HG02981 (cell line): ENCODE results near the gene SEMA4A.

Experiments
- ATAC-seq: cut with Tn5 transposase; IDR thresholded peaks from one replicate; pipeline ENCODE4 v1.9.1; 2021; ENCODE audit warnings: mild to moderate bottlenecking, moderate library complexity; ENCODE audit not compliant: unreplicated experiment

Gene SEMA4A

GRCh38 chr1:156134716-156135435, 18.5 kb upstream of the SEMA4A start:
- no peak for ATAC-seq

- no peak for ATAC-seq
These were observed 17.2 kb upstream of the SEMA4A start for GRCh38 chr1:156135930-156136871.

DNA sequence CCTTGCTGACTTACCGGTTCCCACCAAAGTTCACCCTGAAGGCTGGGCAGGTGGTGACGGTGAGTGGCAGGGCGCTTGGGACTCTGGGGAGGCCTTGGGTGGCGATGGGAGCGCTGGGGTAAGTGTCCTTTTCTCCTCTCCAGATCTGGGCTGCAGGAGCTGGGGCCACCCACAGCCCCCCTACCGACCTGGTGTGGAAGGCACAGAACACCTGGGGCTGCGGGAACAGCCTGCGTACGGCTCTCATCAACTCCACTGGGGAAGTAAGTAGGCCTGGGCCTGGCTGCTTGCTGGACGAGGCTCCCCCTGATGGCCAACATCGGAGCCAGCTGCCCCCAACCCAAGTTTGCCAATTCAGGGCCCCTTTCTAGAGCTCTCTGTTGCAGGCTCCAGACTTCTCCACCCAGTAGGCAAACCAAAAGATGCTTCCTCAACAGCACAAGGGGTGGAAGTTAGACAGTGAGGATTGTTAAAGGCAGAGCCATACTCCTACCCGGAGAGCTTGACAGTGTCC, 16.4 kb upstream of the SEMA4A start:
- ATAC-seq = no peak

GRCh38 chr1:156138458-156138867, 14.9 kb upstream of the SEMA4A start:
- ATAC-seq = no peak

DNA sequence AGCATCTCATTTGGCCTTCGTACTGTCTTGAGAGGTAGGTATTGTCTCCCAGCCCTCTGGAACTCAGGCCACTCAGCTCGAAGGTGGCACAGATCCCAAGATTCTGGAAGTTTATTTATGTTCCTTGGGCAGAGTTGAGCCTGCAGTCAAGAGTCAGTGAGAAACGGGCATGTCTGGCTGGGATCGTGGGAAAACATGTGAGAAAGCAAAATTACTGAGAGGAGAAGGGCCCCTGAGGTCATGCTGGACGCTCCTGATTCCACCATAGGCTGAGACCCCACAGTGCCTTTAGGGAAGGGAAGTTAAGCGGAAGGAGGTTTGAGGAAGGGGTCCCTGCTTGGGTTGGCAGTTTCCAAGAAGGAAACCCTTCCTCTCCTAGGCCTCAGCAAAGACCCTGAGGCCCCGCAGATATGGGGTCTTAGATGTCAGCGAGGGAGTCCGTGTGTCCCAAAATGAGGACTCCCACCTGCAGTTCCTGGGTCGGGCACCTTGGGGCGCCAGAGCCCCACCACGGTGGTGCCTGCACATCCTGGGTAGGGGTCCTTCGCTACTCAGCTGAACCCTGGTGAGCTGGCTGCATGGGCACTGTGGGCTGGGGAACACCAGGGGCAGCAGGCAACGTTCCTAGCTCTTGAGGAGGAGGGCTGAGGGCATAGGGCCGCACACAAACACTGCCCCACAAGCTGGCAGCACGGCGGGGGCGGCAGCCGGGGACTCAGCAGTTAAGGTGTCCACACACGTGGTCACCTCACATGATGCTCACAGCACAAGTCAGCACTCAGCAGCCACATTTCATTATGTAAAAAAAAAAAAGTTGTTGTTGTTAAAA, 12.3 kb upstream of the SEMA4A start:
- ATAC-seq = no peak

DNA sequence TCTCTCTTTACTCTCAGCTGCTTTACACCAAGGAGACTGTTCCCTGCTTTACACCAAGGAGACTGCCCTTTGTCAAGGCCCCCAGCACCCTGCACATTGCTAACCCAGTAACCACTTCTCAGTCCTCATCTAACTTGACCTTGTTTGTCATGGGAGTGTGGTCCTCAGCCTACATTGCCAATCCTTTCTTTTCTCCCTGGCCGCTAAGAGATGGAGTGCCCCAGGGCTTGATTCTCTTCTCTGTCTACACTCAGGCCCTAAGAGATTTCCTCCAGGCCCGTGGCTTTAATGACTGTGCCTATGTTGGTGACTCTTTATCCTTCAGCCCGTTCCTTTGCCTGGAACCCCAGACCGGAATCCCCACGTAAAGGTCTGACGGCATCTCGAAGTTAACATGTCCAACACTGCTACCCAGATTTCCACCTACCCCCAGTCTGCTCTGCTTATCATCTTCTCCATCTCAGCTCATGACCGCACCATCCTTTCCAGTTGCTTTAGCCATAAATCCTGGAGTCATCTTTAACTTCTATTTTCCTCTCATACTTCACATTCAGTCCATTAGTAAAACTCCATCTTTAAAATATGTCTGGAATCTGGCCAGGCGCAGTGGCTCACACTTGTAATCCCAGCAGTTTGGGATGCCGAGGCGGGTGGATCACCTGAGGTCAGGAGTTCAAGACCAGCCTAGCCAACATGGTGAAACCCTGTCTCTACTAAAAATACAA, 9.5 kb upstream of the SEMA4A start:
- ATAC-seq = no peak

- no peak for ATAC-seq
These were observed 8.6 kb upstream of the SEMA4A start for GRCh38 chr1:156144742-156145141.

DNA sequence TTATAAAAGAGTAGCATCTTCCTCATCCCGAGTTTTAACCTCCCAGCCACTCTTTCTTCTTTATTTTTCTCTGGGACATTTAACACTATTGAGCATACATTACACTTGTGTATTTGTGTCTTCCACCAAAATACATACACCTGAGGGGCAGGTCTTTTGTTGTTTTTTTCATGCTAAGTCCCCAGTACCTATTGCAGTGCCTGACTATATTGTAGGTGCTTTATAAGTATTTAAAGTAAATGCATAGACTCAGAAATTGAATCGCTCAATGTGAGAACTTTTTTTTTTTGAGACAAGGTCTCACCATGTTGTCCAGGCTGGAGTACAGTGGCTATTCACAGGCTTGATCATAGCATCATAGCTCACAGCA, 7.8 kb upstream of the SEMA4A start:
- ATAC-seq = no peak

DNA sequence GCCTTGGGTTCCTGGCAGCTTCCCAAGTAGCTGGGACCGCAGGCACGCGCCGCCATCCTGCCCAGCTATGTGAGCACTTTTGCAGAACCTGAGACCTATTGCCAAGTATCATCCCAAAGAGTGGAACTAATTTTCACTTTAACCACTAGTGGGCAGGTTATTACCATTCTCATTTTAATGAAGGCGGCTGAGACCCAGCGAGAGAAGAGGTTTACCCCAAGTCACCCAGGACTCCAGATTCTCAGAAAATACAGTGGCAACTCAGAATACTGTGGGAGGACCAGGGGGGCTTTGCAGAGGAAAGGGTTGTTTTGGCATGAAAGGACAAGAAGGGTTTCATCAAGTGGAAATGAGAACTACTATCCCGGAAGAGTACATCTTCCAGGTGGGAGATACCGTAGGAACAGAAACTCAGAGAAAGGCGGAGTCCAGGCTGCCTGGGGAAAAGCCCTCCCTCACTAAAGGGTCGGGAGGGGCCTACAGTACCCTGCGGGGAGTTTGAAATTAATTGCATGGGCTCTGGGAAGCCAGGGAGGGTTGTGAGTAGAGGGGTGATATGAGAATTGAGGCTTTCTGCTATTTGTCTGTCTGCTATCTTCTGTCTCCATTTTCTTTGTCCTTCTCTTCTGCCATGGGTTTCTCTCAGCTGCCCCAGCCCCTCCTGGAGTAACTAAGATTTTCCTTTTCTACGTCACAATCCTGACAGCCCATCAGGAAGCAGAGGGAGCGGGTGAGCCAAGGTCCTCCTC, 7.2 kb upstream of the SEMA4A start:
- no peak for ATAC-seq

DNA sequence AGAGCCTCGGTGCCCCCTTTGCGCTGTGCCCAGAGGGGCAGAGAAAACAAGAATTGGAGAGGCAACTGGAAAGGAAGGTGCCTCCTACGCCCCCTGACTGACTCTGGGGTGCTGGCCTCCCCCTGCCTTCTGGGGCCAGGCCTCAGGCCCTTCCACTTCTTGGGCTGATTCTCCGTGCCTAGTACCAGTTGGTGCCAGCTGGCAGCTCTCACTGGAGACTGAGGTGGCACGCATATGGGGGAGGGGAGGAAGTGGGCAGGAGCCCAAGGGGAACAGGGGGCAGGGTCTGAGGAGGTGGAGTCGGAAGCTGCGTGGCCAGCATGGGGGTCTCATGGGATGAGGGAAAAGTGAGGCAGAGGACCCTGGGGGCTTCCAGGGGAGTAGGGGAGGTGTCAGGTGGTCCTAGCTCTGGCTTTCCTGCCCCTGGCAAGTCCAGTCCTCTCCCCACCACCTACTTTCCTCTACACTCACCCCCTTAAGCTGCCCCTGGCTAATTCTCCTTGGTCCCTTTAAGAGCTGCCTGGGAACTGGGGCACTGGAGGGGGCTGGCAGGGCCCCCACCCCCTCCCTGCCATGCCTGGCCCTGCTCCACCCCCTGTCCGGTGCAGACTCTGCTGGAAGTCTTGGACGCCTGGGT, 6.5 kb upstream of the SEMA4A start:
- no peak for ATAC-seq

GRCh38 chr1:156148216-156148615, 5.2 kb upstream of the SEMA4A start:
- ATAC-seq = peak; percentile 29

GRCh38 chr1:156149374-156150332, 3.7 kb upstream of the SEMA4A start:
- peak; percentile 37 for ATAC-seq

DNA sequence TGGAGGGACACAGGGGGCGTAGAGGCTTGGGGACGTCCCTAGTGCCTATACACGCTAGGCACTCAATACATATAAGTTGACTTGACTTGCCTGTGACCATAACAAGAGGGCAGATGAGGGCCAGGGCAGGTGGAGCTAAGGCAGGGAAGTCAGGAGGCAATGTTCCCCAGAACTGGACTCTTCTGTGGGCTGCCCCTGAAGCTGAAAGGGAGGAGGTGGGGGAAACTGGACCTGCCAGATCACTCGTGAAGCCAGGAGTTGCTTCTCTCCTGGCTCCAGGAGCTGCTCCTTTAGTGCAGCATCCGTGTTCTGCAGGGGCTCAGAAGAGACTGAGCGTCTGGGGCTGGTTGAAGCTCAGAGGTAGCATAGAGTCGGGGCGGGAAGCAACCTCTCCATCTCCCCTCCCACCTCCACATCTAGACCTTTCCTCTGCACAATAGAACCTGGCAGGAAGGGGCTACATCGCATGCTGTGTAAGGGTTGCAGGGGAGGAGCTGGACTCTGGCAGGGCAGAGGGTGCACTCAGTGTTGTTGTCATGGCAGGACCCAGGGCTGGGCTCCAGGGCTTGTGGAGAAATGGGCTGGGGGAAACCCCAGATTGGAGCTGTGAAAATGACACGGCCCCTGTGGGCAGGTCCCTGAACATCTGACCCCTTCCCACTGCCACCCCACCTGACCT, 2.9 kb upstream of the SEMA4A start:
- no peak for ATAC-seq

GRCh38 chr1:156151093-156151688, 2.2 kb upstream of the SEMA4A start:
- no peak for ATAC-seq

- no peak for ATAC-seq
These were observed 757 bp upstream of the SEMA4A start for GRCh38 chr1:156152628-156153027.

GRCh38 chr1:156154317-156154749, 948 bp downstream of the SEMA4A start:
- peak; percentile 58 for ATAC-seq
